NCI-H345 treated with DMSO at 0.1 percent for 48 hours (cell line): ENCODE data around the gene NCK1.
"Not testable (repeated sequence)": the region's sequence is repeated elsewhere in the genome, so short reads cannot be mapped to it uniquely, and the experiment has no call there.

ENCODE experiments used
- DNase-seq: peaks from one replicate; lab custom pipeline; 2025; ENCODE audit not compliant: unreplicated experiment; lab: John Stamatoyannopoulos, UW

Gene NCK1

GRCh38 chr3:136943436-136943835, 81.4 kb downstream of the NCK1 start:
- DNase-seq = no peak

DNA sequence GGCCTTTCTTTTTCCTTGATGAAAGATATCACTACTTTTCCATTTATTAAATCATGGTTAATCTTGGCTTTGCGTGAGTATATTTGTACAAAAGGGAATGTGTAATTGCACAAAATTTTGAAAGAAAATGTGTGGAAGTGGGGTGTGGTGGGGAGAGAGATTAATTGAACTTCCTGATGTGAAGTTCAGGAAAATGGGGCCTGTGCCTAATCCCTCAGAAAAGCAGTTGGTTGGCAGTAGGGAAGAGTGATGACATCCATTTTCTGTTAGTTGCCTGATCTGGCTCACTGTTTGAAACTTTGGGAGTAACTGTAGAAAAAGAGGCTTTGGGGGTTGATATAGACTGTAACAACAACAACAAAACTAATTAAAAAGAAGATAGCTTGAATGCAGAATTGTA, 85.0 kb downstream of the NCK1 start:
- DNase-seq = no peak

DNA sequence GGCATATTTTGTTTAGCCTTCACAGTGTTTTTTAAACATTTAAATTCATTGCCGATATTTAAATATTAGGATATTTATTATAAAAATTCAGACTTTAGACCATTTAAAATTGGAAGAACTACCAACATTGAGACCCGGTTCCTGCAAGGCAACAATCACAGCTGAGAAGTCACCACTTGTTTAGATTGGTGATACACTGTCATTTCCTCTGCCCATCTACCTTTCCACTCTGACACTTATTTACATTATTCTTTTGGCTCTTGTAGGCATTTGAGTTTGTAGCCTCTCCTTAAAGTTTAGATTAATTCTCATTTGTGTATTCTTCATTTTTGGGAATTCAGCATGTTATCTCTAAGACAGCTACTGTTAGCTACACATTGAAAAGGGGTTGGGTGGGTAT, 85.5 kb downstream of the NCK1 start:
- no peak for DNase-seq

DNA sequence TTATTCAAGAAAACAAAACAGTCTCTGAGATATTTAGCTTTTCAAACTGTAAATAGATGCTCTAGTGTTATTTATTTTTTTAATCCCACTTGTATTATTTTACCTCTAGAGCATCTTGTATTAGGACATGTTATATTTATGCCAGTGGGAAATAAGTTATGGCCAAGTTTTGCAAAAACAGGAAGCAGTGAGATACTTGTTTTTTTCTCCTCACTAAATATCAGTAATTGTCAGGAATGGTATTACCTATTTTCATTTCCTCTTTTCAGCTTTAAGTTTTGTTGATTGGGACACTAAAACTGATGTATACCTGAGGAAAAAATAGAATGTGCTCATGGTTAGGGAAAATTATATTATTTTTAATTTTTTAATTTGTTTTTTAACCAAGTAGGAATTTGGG, 87.1 kb downstream of the NCK1 start:
- DNase-seq = no peak

- DNase-seq = no peak
These were observed 87.7 kb downstream of the NCK1 start for GRCh38 chr3:136949708-136950107.

- DNase-seq = no peak
These were observed 88.6 kb downstream of the NCK1 start for GRCh38 chr3:136950623-136951022.

DNA sequence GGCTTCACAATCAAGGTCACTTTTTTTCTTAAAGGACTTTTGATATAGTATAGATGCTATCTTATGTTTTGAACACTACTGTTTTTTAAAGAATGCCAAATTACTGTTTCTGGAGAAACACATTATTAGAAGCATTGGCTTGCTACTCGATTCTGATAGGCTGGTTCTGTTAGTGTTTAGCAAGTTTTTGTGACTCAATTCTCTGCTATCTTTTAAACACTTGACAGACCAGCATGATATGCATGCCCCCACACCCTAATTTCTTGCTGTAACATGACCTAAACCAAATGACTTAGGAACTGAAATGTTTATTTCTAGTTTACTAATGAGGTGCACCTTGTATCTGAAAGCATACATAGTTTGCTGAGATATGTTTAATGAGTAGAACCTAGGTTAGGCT, 90.3 kb downstream of the NCK1 start:
- no peak for DNase-seq

GRCh38 chr3:136954251-136954650, 92.2 kb downstream of the NCK1 start:
- no peak for DNase-seq

- no peak for DNase-seq
These were observed 93.2 kb downstream of the NCK1 start for GRCh38 chr3:136954980-136955780.

GRCh38 chr3:136955813-136956212, 93.8 kb downstream of the NCK1 start:
- DNase-seq = no peak

DNA sequence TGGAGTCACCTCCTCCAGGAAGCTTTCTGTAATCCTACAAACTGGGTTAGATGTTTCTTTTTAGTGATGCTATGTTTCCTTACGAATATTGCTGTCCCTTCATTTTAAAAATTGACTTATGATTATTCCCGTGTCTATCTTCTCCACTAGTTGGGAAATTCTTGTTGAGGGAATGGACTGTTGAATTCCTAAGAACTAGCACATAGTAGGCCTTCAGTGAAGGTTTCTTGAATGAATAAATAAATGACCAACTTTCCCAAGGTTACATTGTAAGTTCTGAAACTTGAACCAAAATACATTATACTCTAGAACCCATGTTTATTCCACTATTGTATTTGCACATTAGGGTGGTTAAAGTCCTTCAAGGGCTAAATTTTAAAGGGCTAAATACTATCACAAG, 95.0 kb downstream of the NCK1 start:
- no peak for DNase-seq

DNA sequence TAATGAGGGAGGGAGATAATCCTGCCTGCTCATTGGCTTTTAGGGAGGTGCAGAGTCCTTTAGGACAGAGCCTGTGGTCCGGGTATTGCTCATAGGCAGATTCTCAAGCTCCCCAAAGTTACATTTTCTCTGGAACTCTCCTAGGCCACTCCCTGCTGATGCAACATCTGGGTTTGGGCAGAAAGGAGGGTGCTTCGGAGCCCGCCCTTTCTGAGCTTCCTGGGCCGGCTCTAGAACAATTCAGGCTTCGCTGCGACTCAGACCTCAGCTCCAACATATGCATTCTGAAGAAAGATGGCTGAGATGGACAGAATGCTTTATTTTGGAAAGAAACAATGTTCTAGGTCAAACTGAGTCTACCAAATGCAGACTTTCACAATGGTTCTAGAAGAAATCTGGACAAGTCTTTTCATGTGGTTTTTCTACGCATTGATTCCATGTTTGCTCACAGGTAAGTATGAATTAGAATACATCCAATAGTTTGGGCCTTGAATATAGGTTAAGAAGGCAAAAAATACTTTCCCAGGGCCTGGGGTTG, 95.8 kb downstream of the NCK1 start, which contains the start of gene IL20RB:
TSS of gene IL20RB (plus strand) at position 233 of the 538 bp plus-strand sequence. CDS start at position 364, 131 bp downstream.
- no peak for DNase-seq

DNA sequence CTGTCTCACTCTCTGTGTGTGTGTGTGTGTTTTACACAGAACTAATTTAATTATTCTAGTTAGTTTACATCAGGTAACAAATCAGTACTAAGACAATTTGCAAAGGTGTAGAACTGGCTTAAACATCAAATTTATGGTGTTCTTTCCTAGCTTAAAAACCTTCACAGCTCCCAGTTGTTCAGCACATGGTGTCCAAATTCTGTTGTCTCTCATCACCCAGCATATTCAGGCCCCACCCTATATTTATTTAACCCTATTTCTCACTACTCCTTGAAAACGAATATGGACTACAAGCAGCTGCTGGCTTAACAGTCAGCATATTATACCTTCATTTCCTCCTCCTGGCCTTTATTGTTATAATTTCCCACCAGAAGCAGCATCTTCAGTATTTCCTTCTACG, 96.9 kb downstream of the NCK1 start:
- no peak for DNase-seq

DNA sequence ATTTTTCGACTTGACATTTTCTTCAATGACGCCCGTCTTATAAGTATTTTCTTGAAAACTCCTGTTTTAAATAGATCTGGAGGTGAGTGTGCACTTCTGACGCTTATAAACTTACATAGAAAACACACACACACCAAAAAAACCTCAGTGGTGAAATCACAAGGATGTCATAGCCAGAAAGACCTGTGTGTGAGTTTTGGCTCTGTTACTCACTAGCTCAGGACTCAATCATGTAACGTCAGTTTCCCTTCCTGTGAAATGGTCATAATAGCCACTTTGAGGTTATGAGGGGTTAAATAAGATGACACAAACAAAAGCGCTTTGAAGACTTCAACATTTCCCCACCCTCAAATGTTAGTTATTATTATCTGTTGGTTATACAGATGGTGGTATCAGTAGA, 97.6 kb downstream of the NCK1 start:
- DNase-seq = no peak

GRCh38 chr3:136960838-136961836, 99.1 kb downstream of the NCK1 start:
- no peak for DNase-seq

DNA sequence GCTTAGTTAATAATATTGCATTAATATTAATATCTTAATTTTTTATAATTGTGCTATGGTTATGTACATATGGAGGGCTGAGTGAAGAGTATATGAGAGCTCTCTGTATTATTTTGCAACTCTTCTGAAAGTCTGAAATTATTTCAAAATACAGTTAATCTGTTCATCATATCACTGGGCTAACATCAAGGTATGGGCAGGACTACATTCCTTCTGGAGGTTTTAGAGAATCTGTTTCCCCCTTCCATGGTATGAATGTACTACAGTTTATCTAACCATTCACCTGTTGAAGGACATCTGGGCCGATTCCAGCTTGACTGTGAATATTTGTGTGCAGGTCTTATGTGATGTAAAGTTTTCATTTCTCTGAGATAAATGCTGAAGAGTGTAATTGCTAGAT, 100.9 kb downstream of the NCK1 start:
- no peak for DNase-seq

GRCh38 chr3:136969539-136969938, 107.5 kb downstream of the NCK1 start:
- DNase-seq = not testable (repeated sequence)

DNA sequence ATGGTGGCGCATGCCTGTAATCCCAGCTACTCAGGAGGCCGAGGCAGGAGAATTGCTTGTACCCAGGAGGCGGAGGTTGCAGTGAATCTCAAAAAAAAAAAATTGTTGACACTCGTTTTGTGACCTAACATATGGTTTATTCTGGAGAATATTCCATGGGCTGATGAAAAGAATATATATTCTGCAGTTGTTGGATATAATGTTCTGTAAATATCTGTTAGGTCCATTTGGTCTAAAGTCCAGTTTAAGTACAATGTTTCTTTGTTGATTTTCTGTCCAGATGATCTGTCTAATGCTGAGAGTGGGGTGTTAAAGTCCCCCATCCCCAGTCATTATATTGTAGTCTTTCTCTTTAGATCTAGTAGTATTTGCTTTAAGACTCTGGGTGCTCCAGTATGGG, 111.3 kb downstream of the NCK1 start:
- no peak for DNase-seq

DNA sequence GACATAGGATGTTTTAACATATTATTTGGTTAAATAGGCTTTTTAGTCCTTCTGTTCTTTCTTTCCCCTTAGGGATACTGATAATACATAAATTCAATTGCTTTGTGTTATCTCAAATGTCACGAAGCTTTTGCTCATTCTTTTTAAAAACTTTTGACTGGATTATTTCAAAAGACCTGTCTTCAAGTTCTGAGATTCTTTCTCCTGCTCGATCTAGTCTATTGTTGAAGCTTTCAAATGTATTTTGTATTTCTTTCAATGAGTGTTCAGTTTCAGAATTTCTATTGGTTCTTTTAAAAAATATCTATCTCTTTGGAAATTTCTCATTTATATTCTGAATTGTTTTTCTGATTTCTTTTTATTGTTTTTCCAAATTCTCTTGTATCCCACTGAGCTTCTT, 112.7 kb downstream of the NCK1 start:
- DNase-seq = no peak

GRCh38 chr3:136979204-136979603, 117.2 kb downstream of the NCK1 start:
- DNase-seq = no peak

GRCh38 chr3:136979684-136980083, 117.7 kb downstream of the NCK1 start:
- no peak for DNase-seq

- no peak for DNase-seq
These were observed 120.0 kb downstream of the NCK1 start for GRCh38 chr3:136982033-136982432.
